Spleen (tissue), 7 donors: ENCODE measurements around the gene KLF13.

Experiments
- POLR2A ChIP-seq, 3 donors: fragments of 450-650 bp; IDR thresholded peaks; one replicate each; pipeline ENCODE4 v1.5.1; 2017; ENCODE audit warnings: antibody characterized with exemption in 3 of 3, mild to moderate bottlenecking in 1 of 3
- POLR2AphosphoS5 ChIP-seq, 3 donors: sonication (generic); formaldehyde crosslinking; IDR thresholded peaks; one replicate each; pipeline ENCODE4 v1.5.1; 2017; ENCODE audit warnings: antibody characterized with exemption in 3 of 3
- TF ChIP-seq, protein P1 (sequence below), 11 experiments: fragments of 200-600 bp in 7 of 11; fragments of 450-650 bp in 4 of 11; sonication (generic) in 4 of 11; IDR thresholded peaks in 8 of 11; conservative IDR thresholded peaks in 3 of 11; 1 replicate in 7 of 11; 2 replicates in 4 of 11; pipeline versions ENCODE4 v1.4.0 to v1.8.0; 2016 to 2021; ENCODE audit warnings: antibody characterized with exemption in 11 of 11, inconsistent platforms in 4 of 11, mild to moderate bottlenecking in 1 of 11
- donor health status: DM: no; HTN: no; CAD: no; lungs with moderate emphysema.
- donor health status: DM: no; HTN: no; CAD: no.
- donor health status: DM: no; HTN: no; CAD: no.

DNA sequence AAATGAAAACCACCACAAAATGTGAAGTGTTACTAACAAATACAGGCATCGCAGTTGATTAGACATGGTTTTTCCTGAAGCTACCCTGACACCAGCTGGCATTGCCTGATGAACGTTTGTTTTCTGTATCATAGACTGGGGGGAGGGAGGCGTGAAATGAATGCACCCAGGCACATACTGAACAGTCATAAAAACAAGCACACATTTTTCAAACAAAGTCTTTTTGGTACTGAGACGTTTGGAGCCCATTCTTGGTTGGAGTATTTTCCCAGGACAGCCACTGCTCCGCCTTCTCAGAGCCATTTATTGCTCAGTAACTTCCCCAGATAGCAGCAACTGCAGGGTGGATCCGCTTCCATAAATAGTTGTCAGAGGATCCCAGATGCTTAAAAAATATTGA lies 52.4 kb downstream of the KLF13 start:
- TF ChIP-seq, protein P1, sequence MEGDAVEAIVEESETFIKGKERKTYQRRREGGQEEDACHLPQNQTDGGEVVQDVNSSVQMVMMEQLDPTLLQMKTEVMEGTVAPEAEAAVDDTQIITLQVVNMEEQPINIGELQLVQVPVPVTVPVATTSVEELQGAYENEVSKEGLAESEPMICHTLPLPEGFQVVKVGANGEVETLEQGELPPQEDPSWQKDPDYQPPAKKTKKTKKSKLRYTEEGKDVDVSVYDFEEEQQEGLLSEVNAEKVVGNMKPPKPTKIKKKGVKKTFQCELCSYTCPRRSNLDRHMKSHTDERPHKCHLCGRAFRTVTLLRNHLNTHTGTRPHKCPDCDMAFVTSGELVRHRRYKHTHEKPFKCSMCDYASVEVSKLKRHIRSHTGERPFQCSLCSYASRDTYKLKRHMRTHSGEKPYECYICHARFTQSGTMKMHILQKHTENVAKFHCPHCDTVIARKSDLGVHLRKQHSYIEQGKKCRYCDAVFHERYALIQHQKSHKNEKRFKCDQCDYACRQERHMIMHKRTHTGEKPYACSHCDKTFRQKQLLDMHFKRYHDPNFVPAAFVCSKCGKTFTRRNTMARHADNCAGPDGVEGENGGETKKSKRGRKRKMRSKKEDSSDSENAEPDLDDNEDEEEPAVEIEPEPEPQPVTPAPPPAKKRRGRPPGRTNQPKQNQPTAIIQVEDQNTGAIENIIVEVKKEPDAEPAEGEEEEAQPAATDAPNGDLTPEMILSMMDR (IDR thresholded peaks at IDR 0.05 in 8 of 11, conservative IDR thresholded peaks at IDR 0.05 in 3 of 11), result no peak
- TF ChIP-seq POLR2A (IDR thresholded peaks at IDR 0.05) (no peak), POLR2AphosphoS5 (IDR thresholded peaks at IDR 0.05) (no peak)
